H1 (cell line): Measurements from ENCODE around the gene TNS4. TPM values are rescaled to one million over a fixed set of nuclear protein-coding genes. Genes with fewer than 3 reads are reported as not detected.

ENCODE experiments used
- CTCF ChIA-PET: fragments of 300-600 bp; sonication (Branson Sonifier 250); formaldehyde crosslinking; loops from one replicate; lab custom pipeline; 2021; ENCODE audit not compliant: partially characterized antibody; lab: Charles Lee
- POLR2A ChIA-PET: fragments of 300-600 bp; sonication (Branson Sonifier 250); formaldehyde crosslinking; loops from one replicate; lab custom pipeline; 2021; ENCODE audit warnings: inconsistent platforms; ENCODE audit not compliant: partially characterized antibody; lab: Charles Lee
- DNase-seq, 2 experiments: peaks; one replicate each; pipeline versions ENCODE4 v3.0.0 to v3.0.0-alpha.2; 2010 to 2022; ENCODE audit warnings: low spot score in 2 of 2, low read depth in 1 of 2, mixed read lengths in 1 of 2
- FAIRE-seq: peaks from 2 replicates; lab custom pipeline; 2011; peaks lifted over from hg19 to GRCh38; lab: Jason Lieb, UNC
- H2AFZ ChIP-seq: 2 replicates; pipeline ENCODE4 v1.8.1; 2012; ENCODE audit warnings: low read length, inconsistent platforms
- H2AK5ac ChIP-seq: 2 replicates; pipeline ENCODE4 v1.6.1; 2013; ENCODE audit warnings: low read depth, low read length
- H2BK120ac ChIP-seq: replicated peaks from 2 replicates; pipeline ENCODE3; 2013; ENCODE audit warnings: low read depth, low read length, inconsistent platforms
- H2BK12ac ChIP-seq: 2 replicates; pipeline ENCODE4 v1.6.1; 2013; ENCODE audit warnings: low read depth, low read length
- H2BK15ac ChIP-seq: 2 replicates; pipeline ENCODE4 v1.6.1; 2013; ENCODE audit warnings: low read length
- H2BK20ac ChIP-seq: 2 replicates; pipeline ENCODE4 v1.6.1; 2013; ENCODE audit warnings: low read length
- H2BK5ac ChIP-seq: 2 replicates; pipeline ENCODE4 v1.6.1; 2013; ENCODE audit warnings: low read depth, low read length
- H3K14ac ChIP-seq: 2 replicates; pipeline ENCODE4 v1.6.1; 2013; ENCODE audit warnings: inconsistent platforms; ENCODE audit not compliant: insufficient read length
- H3K18ac ChIP-seq: 2 replicates; pipeline ENCODE4 v1.6.1; 2013; ENCODE audit warnings: low read length; ENCODE audit errors: extremely low read depth
- H3K23ac ChIP-seq: 2 replicates; pipeline ENCODE4 v1.6.1; 2013; ENCODE audit warnings: inconsistent platforms; ENCODE audit not compliant: insufficient read length
- H3K23me2 ChIP-seq: 2 replicates; pipeline ENCODE4 v1.6.1; 2013; ENCODE audit warnings: low read depth, low read length
- H3K27ac ChIP-seq: 2 replicates; pipeline ENCODE4 v1.6.1; 2011; ENCODE audit warnings: low read depth, low read length, inconsistent platforms
- H3K27me3 ChIP-seq, 4 experiments: replicated peaks in 1 of 4; 1 replicate in 1 of 4; 2 replicates in 3 of 4; pipeline versions ENCODE4 v1.6.1 to v1.8.1; 2011 to 2013; ENCODE audit warnings: low read length in 3 of 4, mild to moderate bottlenecking in 3 of 4, inconsistent platforms in 2 of 4, mixed read lengths in 2 of 4, moderate library complexity in 1 of 4; ENCODE audit not compliant: control insufficient read depth in 3 of 4, insufficient read depth in 3 of 4; ENCODE audit errors: extremely low read depth in 1 of 4
- H3K36me3 ChIP-seq, 4 experiments: 2 replicates each; pipeline versions ENCODE4 v1.6.1 to v1.8.1; 2011 to 2013; ENCODE audit warnings: mild to moderate bottlenecking in 4 of 4, low read length in 3 of 4, moderate library complexity in 2 of 4, control low read depth in 1 of 4, inconsistent platforms in 1 of 4; ENCODE audit not compliant: insufficient read depth in 4 of 4, control insufficient read depth in 2 of 4
- H3K4ac ChIP-seq: replicated peaks from 2 replicates; pipeline ENCODE3; 2013; ENCODE audit warnings: low read length, low read depth, mixed read lengths, inconsistent platforms; ENCODE audit not compliant: insufficient read length
- H3K4me1 ChIP-seq, 4 experiments: replicated peaks in 1 of 4; 1 replicate in 1 of 4; 2 replicates in 3 of 4; pipeline versions ENCODE4 v1.6.1 to v1.8.1; 2011 to 2013; ENCODE audit warnings: low read length in 3 of 4, inconsistent platforms in 2 of 4, mixed read lengths in 1 of 4; ENCODE audit not compliant: insufficient read depth in 4 of 4, control insufficient read depth in 3 of 4
- H3K4me2 ChIP-seq, 2 experiments: 2 replicates each; pipeline versions ENCODE4 v1.6.1 to v1.8.1; 2011 to 2013; ENCODE audit warnings: low read depth in 2 of 2, low read length in 2 of 2, control low read depth in 1 of 2, inconsistent platforms in 1 of 2, mild to moderate bottlenecking in 1 of 2; ENCODE audit not compliant: insufficient read depth in 1 of 2
- H3K4me3 ChIP-seq, 4 experiments: fragments of 200-600, 300-600 bp in 1 of 4; sonication (generic), shearing (Covaris generic), sonication (Bioruptor Twin) in 1 of 4; 2 replicates each; pipeline versions ENCODE4 v1.5.1 to v1.8.1; 2011 to 2016; ENCODE audit warnings: low read length in 4 of 4, low read depth in 3 of 4, control low read depth in 2 of 4, inconsistent platforms in 2 of 4, mild to moderate bottlenecking in 2 of 4, mixed read lengths in 1 of 4, moderate library complexity in 1 of 4; ENCODE audit not compliant: insufficient read depth in 2 of 4; ENCODE audit errors: extremely low read depth in 1 of 4
- H3K56ac ChIP-seq: replicated peaks from 2 replicates; pipeline ENCODE3; 2013; ENCODE audit warnings: low read depth, mild to moderate bottlenecking, mixed read lengths, low read length, inconsistent platforms; ENCODE audit not compliant: insufficient read length
- H3K79me1 ChIP-seq: 2 replicates; pipeline ENCODE4 v1.6.1; 2013; ENCODE audit warnings: low read depth, low read length, control low read depth
- H3K79me2 ChIP-seq, 2 experiments: 2 replicates each; pipeline versions ENCODE4 v1.6.1 to v1.8.1; 2012 to 2013; ENCODE audit warnings: low read length in 2 of 2, mild to moderate bottlenecking in 2 of 2, inconsistent platforms in 1 of 2; ENCODE audit not compliant: insufficient read depth in 2 of 2, control insufficient read depth in 1 of 2
- H3K9ac ChIP-seq, 4 experiments: replicated peaks in 1 of 4; 1 replicate in 1 of 4; 2 replicates in 3 of 4; pipeline versions ENCODE4 v1.6.1 to v1.8.1; 2011 to 2013; ENCODE audit warnings: low read depth in 3 of 4, low read length in 3 of 4, control low read depth in 2 of 4, mild to moderate bottlenecking in 2 of 4, moderate library complexity in 2 of 4, inconsistent platforms in 1 of 4; ENCODE audit errors: extremely low read depth in 1 of 4
- H3K9me3 ChIP-seq, 2 experiments: 2 replicates each; pipeline versions ENCODE4 v1.6.1 to v1.8.1; 2012 to 2013; ENCODE audit warnings: mild to moderate bottlenecking in 2 of 2, moderate library complexity in 2 of 2, control low read depth in 1 of 2, inconsistent platforms in 1 of 2, low read depth in 1 of 2, low read length in 1 of 2, mixed read lengths in 1 of 2; ENCODE audit not compliant: insufficient read depth in 2 of 2
- H4K20me1 ChIP-seq, 2 experiments: replicated peaks in 1 of 2; 2 replicates each; pipeline versions ENCODE3 to v1.8.1; 2011 to 2013; ENCODE audit warnings: inconsistent platforms in 2 of 2, low read length in 2 of 2, mild to moderate bottlenecking in 1 of 2; ENCODE audit not compliant: insufficient read depth in 2 of 2, control insufficient read depth in 1 of 2
- H4K5ac ChIP-seq: 2 replicates; pipeline ENCODE4 v1.6.1; 2013; ENCODE audit warnings: low read length, low read depth, mixed read lengths, inconsistent platforms; ENCODE audit not compliant: insufficient read length
- H4K8ac ChIP-seq: 2 replicates; pipeline ENCODE4 v1.8.0; 2013; ENCODE audit warnings: mild to moderate bottlenecking, moderate library complexity, low read length, inconsistent platforms; ENCODE audit not compliant: insufficient read depth; ENCODE audit errors: extremely low read depth
- H4K91ac ChIP-seq: replicated peaks from 2 replicates; pipeline ENCODE3; 2013; ENCODE audit warnings: low read length, mixed read lengths, inconsistent platforms; ENCODE audit not compliant: insufficient read length
- E2F6 ChIP-seq: IDR thresholded peaks from 2 replicates; pipeline ENCODE4 v1.6.1; 2012; ENCODE audit warnings: inconsistent platforms
- EGR1 ChIP-seq: IDR thresholded peaks from 2 replicates; pipeline ENCODE4 v1.6.1; 2011; ENCODE audit warnings: low read depth, low read length, borderline replicate concordance
- JUN ChIP-seq: IDR thresholded peaks from 2 replicates; pipeline ENCODE4 v1.6.1; 2011; ENCODE audit warnings: low read depth, mild to moderate bottlenecking, improper control_type of control experiment, low read length
- KDM5A ChIP-seq: fragments of 200-600 bp; IDR thresholded peaks from 2 replicates; pipeline ENCODE4 v1.7.1; 2012; ENCODE audit warnings: mild to moderate bottlenecking, low read length, inconsistent platforms, mixed read lengths
- POLR2A ChIP-seq, 2 experiments: IDR thresholded peaks; 1 replicate in 1 of 2; 2 replicates in 1 of 2; pipeline ENCODE4 v1.6.1; 2011; ENCODE audit warnings: low read depth in 2 of 2, low read length in 2 of 2, mild to moderate bottlenecking in 2 of 2; ENCODE audit errors: control extremely low read depth in 1 of 2
- RFX5 ChIP-seq: IDR thresholded peaks from 2 replicates; pipeline ENCODE4 v1.6.1; 2011; ENCODE audit warnings: low read depth, low read length, improper control_type of control experiment, borderline replicate concordance
- SAP30 ChIP-seq: fragments of 300-600 bp; sonication (generic); IDR thresholded peaks from 2 replicates; pipeline ENCODE4 v1.7.1; 2012; ENCODE audit warnings: low read length, moderate library complexity, mild to moderate bottlenecking, inconsistent platforms; ENCODE audit not compliant: insufficient read depth, insufficient replicate concordance
- SP1 ChIP-seq: IDR thresholded peaks from 2 replicates; pipeline ENCODE4 v1.6.1; 2011; ENCODE audit warnings: low read depth, low read length
- SRF ChIP-seq: IDR thresholded peaks from 2 replicates; pipeline ENCODE4 v1.6.1; 2011; ENCODE audit warnings: mild to moderate bottlenecking, low read depth, low read length, moderate library complexity
- SUZ12 ChIP-seq: fragments of 200-600 bp; sonication (generic); IDR thresholded peaks from 2 replicates; pipeline ENCODE4 v1.6.1; 2012; ENCODE audit warnings: mild to moderate bottlenecking, inconsistent platforms, low read length, moderate library complexity, mixed read lengths
- TAF1 ChIP-seq: IDR thresholded peaks from 2 replicates; pipeline ENCODE4 v1.6.1; 2011; ENCODE audit warnings: mild to moderate bottlenecking, low read depth, low read length
- TEAD4 ChIP-seq: IDR thresholded peaks from 2 replicates; pipeline ENCODE4 v1.6.1; 2012; ENCODE audit warnings: low read depth, low read length, inconsistent platforms, mixed read lengths
- USF2 ChIP-seq: IDR thresholded peaks from 2 replicates; pipeline ENCODE4 v1.6.1; 2011; ENCODE audit warnings: low read length, improper control_type of control experiment
- YY1 ChIP-seq: IDR thresholded peaks from 2 replicates; pipeline ENCODE4 v1.6.1; 2011; ENCODE audit warnings: low read depth, mild to moderate bottlenecking, low read length
- WGBS, 2 experiments: shearing (Covaris generic) in 1 of 2; methylation state at CpG; one replicate each; pipeline versions ENCODE4 v1.1.6 to v1.1.7; 2013 to 2015; ENCODE audit warnings: low lambda C conversion rate in 2 of 2, mixed read lengths in 2 of 2, inconsistent platforms in 1 of 2, low coverage in 1 of 2, missing lambda C conversion rate in 1 of 2; ENCODE audit not compliant: insufficient replicate concordance in 2 of 2, insufficient coverage in 1 of 2, insufficient read length in 1 of 2; ENCODE audit errors: extremely low coverage in 1 of 2, missing lambda C conversion rate in 1 of 2; 5-methylcytosine and 5-hydroxymethylcytosine counted together
- polyA plus RNA-seq, 7 experiments: library from polyadenylated mRNA; depleted of rRNA in 3 of 7; stranded (reverse) in 5 of 7; unstranded in 2 of 7; fragments of >200 nt in 5 of 7; fragments of 200-250 nt in 2 of 7; gene quantifications; 1 replicate in 5 of 7; 2 replicates in 1 of 7; 4 replicates in 1 of 7; pipeline versions ENCODE4 v1.2.1 to v1.2.3, GENCODE V29; 2011 to 2013; ENCODE audit warnings: missing spikeins in 2 of 7, mixed read lengths in 2 of 7
- total RNA-seq: library from RNA; stranded (reverse); fragmentation: NEBNext Ultra II Directional; extraction: Animal tissue kit (Norgen Biotek cat#: 25700); gene quantifications from 2 replicates; pipeline ENCODE4 v1.2.1, GENCODE V29; 2021

TNS4 gene
- total and polyA plus RNA-seq, 2 of the 8 experiments (the other 6 are each of a cell fraction or from before 2014, with no cell fraction given), result 0.20 to 0.21 TPM

GRCh38 chr17:40540448-40540847, 39.0 kb upstream of the TNS4 start:
- WGBS, 2 experiments, result 91% methylated on average over 8 of the region's 8 CpGs; no CpG with 5 or more reads in 1 of the 2 experiments
- TF ChIP-seq E2F6 (no peak), KDM5A (no peak), SRF (no peak), POLR2A (IDR thresholded peaks at IDR 0.05; ENCODE audit: control extremely low read depth in 1 of 2, low read depth in 2 of 2, low read length in 2 of 2) (no peak), JUN (no peak), SP1 (no peak), EGR1 (no peak), YY1 (no peak), SAP30 (no peak), USF2 (no peak), TAF1 (no peak), TEAD4 (no peak), SUZ12 (no peak), RFX5 (no peak)

More at GRCh38 chr17:40540448-40540847, 39.0 kb upstream of the TNS4 start:
- Histone ChIP-seq H2BK5ac (no peak overlapping the region), H2AK5ac (no peak overlapping the region), H3K79me2 (no peaks in the 10 kb centered on the region), H3K4me3 (no peak overlapping the region), H2AFZ (no peak overlapping the region), H3K27me3 (no peaks in the 10 kb centered on the region; a peak in 1 of 7 replicates), H2BK120ac (no peak overlapping the region), H4K20me1 (peaks cover 0 to 1% of the 10 kb centered on the region in 2 experiments), H2BK15ac (peak overlapping the region; percentile 88; the same call in 1 of the 2 replicates), H3K9ac (no peak overlapping the region), H3K36me3 (no peaks in the 10 kb centered on the region), H2BK12ac (peak overlapping the region; percentile 28; the same call in 1 of the 2 replicates), H3K56ac (no peak overlapping the region), H3K79me1 (no peaks in the 10 kb centered on the region), H3K14ac (no peak overlapping the region), H3K23ac (no peak overlapping the region), H3K4me2 (no peak overlapping the region), H3K18ac (no peak overlapping the region), H2BK20ac (no peak overlapping the region; the same call in 1 of the 2 replicates), H4K8ac (no peak overlapping the region), H4K5ac (no peak overlapping the region), H3K27ac (no peak overlapping the region), H3K4me1 (peaks cover 2 to 9% (median 5%) of the 10 kb centered on the region in 4 experiments; a peak in 6 of 7 replicates), H3K9me3 (no peaks in the 10 kb centered on the region), H3K4ac (no peak overlapping the region), H4K91ac (no peak overlapping the region), H3K23me2 (no peaks in the 10 kb centered on the region)
- ChIA-PET POLR2A (no interaction called here), CTCF (interaction anchor here (0.7 to 19.4 kb wide), 11 partner anchors 9 to 184 kb away, joined by 3 to 435 read pairs (median 4); partner anchors contain the start of gene IGFBP4)
- no peak for DNase-seq
- no peak for FAIRE-seq
